Tibial nerve (tissue), 4 donors: ENCODE results near the gene HOXA1. TPM values are rescaled to one million over a fixed set of nuclear protein-coding genes. Genes with fewer than 3 reads are reported as not detected.

ENCODE experiments used
- DNase-seq, 2 donors: peaks; one replicate each; pipeline ENCODE4 v3.0.0-alpha.2; 2019; ENCODE audit warnings: low spot score in 2 of 2
- H3K27ac ChIP-seq, 4 donors: fragments of 200-600 bp; sonication (generic) in 3 of 4; one replicate each; pipeline ENCODE4 v1.5.1; 2017 to 2019; ENCODE audit warnings: mild to moderate bottlenecking in 1 of 4
- H3K27me3 ChIP-seq, 2 donors: fragments of 200-600 bp; sonication (generic) in 1 of 2; one replicate each; pipeline versions ENCODE4 v1.5.1 to v1.6.0; 2017 to 2019
- H3K36me3 ChIP-seq, 3 donors: fragments of 200-600 bp; sonication (generic); one replicate each; pipeline ENCODE4 v1.5.1; 2018 to 2019
- H3K4me1 ChIP-seq, 4 donors: fragments of 200-600 bp; sonication (generic) in 3 of 4; one replicate each; pipeline ENCODE4 v1.5.1; 2017 to 2019
- H3K4me3 ChIP-seq, 4 donors: fragments of 200-600 bp; sonication (generic) in 3 of 4; one replicate each; pipeline ENCODE4 v1.5.1; 2017 to 2019; ENCODE audit warnings: mild to moderate bottlenecking in 1 of 4, moderate library complexity in 1 of 4
- H3K9me3 ChIP-seq, 4 donors: fragments of 200-600 bp; sonication (generic) in 3 of 4; one replicate each; pipeline ENCODE4 v1.5.1; 2017 to 2019
- CTCF ChIP-seq, 5 experiments: fragments of 200-600 bp in 3 of 5; fragments of 450-650 bp in 2 of 5; sonication (generic) in 3 of 5; IDR thresholded peaks; one replicate each; pipeline ENCODE4 v1.5.1; 2016 to 2019; ENCODE audit warnings: antibody characterized with exemption in 5 of 5, mild to moderate bottlenecking in 3 of 5, moderate library complexity in 2 of 5
- EP300 ChIP-seq, 2 donors: sonication (generic); formaldehyde crosslinking; IDR thresholded peaks; one replicate each; pipeline ENCODE4 v1.6.1; 2017; ENCODE audit warnings: antibody characterized with exemption in 2 of 2, mild to moderate bottlenecking in 1 of 2
- POLR2A ChIP-seq, 2 donors: fragments of 450-650 bp; IDR thresholded peaks; one replicate each; pipeline ENCODE4 v1.6.1; 2017; ENCODE audit warnings: antibody characterized with exemption in 2 of 2, mild to moderate bottlenecking in 2 of 2, moderate library complexity in 2 of 2
- WGBS, 2 donors: methylation state at CpG; one replicate each; pipeline ENCODE4 v1.1.5; 2018; 5-methylcytosine and 5-hydroxymethylcytosine counted together
- total RNA-seq, 4 donors: library from RNA; depleted of rRNA; stranded (reverse); fragments of >200 nt; gene quantifications; one replicate each; pipeline ENCODE4 v1.1.0, GENCODE V29; 2016

HOXA1 gene
- total RNA-seq, 4 donors from 2014 or later: 0.44 to 2.1 (median 1.2) TPM

- 94% methylated on average over 2 of the region's 2 CpGs for WGBS, 2 donors
- no peak for DNase-seq
- no peaks in the 10 kb centered on the region for H3K36me3 ChIP-seq
- no peak overlapping the region for H3K4me3 ChIP-seq
- H3K4me1 ChIP-seq: peaks cover 0 to 7% (median 0%) of the 10 kb centered on the region in 4 donors
- H3K27me3 ChIP-seq: peaks cover 0 to 22% of the 10 kb centered on the region in 2 donors
- TF ChIP-seq POLR2A (IDR thresholded peaks at IDR 0.05) (no peak), EP300 (IDR thresholded peaks at IDR 0.05) (no peak), CTCF (IDR thresholded peaks at IDR 0.05) (no peak)
- H3K27ac ChIP-seq: no peak overlapping the region
- H3K9me3 ChIP-seq: peaks cover 0 to 13% (median 0%) of the 10 kb centered on the region in 4 donors
Observed at GRCh38 chr7:27083646-27084045, 12.2 kb downstream of the HOXA1 start.

GRCh38 chr7:27082171-27082570 is 13.6 kb downstream of the HOXA1 start:
- Histone ChIP-seq H3K9me3 (peaks cover 0 to 1% (median 0%) of the 10 kb centered on the region in 4 donors), H3K4me1 (no peaks in the 10 kb centered on the region), H3K36me3 (no peaks in the 10 kb centered on the region), H3K4me3 (no peak overlapping the region), H3K27ac (no peak overlapping the region), H3K27me3 (peaks cover 0 to 7% of the 10 kb centered on the region in 2 donors)
- no peak for TF ChIP-seq CTCF (IDR thresholded peaks at IDR 0.05)
- no peak for TF ChIP-seq EP300 (IDR thresholded peaks at IDR 0.05)
- TF ChIP-seq POLR2A (IDR thresholded peaks at IDR 0.05): no peak
- 42 to 47% methylated on average over 1 of the region's 1 CpG for WGBS, 2 donors
- no peak for DNase-seq

- no peak overlapping the region for H3K4me3 ChIP-seq
- no peak for TF ChIP-seq CTCF (IDR thresholded peaks at IDR 0.05)
- TF ChIP-seq EP300 (IDR thresholded peaks at IDR 0.05): no peak
- TF ChIP-seq POLR2A (IDR thresholded peaks at IDR 0.05): no peak
- no peaks in the 10 kb centered on the region for H3K9me3 ChIP-seq
- 72 to 77% methylated on average over 4 of the region's 4 CpGs for WGBS, 2 donors
- no peaks in the 10 kb centered on the region for H3K36me3 ChIP-seq
- no peaks in the 10 kb centered on the region for H3K4me1 ChIP-seq
- no peak overlapping the region for H3K27ac ChIP-seq
- H3K27me3 ChIP-seq: no peaks in the 10 kb centered on the region
- DNase-seq: no peak
Observed at GRCh38 chr7:27080844-27081436, 14.9 kb downstream of the HOXA1 start.

- Histone ChIP-seq H3K27me3 (no peaks in the 10 kb centered on the region), H3K36me3 (no peaks in the 10 kb centered on the region), H3K4me3 (no peak overlapping the region), H3K27ac (no peak overlapping the region), H3K4me1 (no peaks in the 10 kb centered on the region), H3K9me3 (no peaks in the 10 kb centered on the region)
- DNase-seq: no peak
- WGBS, 2 donors: 86 to 96% methylated on average over 1 of the region's 1 CpG
- no peak for TF ChIP-seq EP300 (IDR thresholded peaks at IDR 0.05)
- no peak for TF ChIP-seq CTCF (IDR thresholded peaks at IDR 0.05)
- no peak for TF ChIP-seq POLR2A (IDR thresholded peaks at IDR 0.05)
Observed at GRCh38 chr7:27079234-27079975, 16.4 kb downstream of the HOXA1 start.

GRCh38 chr7:27078616-27079233 is 17.1 kb downstream of the HOXA1 start:
- 97 to 98% methylated on average over 5 of the region's 5 CpGs for WGBS, 2 donors
- H3K4me1 ChIP-seq: no peaks in the 10 kb centered on the region
- H3K27ac ChIP-seq: no peak overlapping the region
- no peaks in the 10 kb centered on the region for H3K27me3 ChIP-seq
- no peak for DNase-seq
- no peak for TF ChIP-seq CTCF (IDR thresholded peaks at IDR 0.05)
- TF ChIP-seq POLR2A (IDR thresholded peaks at IDR 0.05): no peak
- no peak for TF ChIP-seq EP300 (IDR thresholded peaks at IDR 0.05)
- H3K36me3 ChIP-seq: no peaks in the 10 kb centered on the region
- no peaks in the 10 kb centered on the region for H3K9me3 ChIP-seq
- no peak overlapping the region for H3K4me3 ChIP-seq
